Superior temporal gyrus (tissue), 1 donor: ENCODE results near the gene KIF5B.
"Not testable (repeated sequence)": the region's sequence is repeated elsewhere in the genome, so short reads cannot be mapped to it uniquely, and the experiment has no call there.

Source experiments
- DNase-seq: peaks from one replicate; pipeline ENCODE4 v3.0.0-alpha.2; 2016; ENCODE audit errors: extremely low spot score

The KIF5B gene

DNA sequence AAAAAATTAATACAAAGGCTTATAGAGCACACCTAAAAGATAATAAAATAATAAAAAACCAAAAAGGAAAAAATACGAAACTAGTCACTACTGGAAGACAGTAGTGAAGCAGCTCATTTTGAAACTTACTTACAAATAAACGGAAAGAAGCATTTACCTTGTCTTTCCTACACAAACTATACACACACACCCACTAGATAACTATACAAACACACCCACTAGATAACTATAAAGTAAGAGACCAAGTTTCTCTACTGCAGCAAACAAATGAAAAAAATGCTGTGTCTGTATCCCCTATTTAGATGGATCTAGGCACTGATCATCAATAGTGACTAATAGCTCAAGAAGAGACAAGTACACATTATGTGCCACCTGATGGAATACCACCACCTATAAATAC lies 49.2 kb downstream of the KIF5B start:
- DNase-seq = no peak

DNA sequence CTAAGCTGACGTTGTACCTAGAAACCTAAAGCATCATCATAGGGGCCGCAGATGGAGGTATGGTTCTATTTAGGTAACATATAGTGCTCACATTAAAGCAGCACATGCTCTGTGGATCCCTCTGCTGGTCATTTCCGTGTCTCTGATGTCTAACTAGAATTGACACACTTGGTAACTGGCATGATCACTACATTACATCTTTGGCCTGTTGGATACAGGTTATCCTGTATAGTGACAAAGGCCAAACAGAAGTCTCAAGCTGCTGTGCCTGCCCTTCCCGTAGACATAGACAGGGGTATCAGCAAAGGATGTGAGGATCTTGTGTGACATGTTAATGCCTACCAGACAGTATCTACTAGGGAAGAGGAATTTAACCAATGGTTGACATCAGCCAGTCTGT lies 51.2 kb downstream of the KIF5B start:
- peak; percentile 64 for DNase-seq

- no peak for DNase-seq
Observed at GRCh38 chr10:32004161-32004591, 52.0 kb downstream of the KIF5B start.

- DNase-seq = no peak
Observed at GRCh38 chr10:32002531-32002930, 53.7 kb downstream of the KIF5B start.

DNA sequence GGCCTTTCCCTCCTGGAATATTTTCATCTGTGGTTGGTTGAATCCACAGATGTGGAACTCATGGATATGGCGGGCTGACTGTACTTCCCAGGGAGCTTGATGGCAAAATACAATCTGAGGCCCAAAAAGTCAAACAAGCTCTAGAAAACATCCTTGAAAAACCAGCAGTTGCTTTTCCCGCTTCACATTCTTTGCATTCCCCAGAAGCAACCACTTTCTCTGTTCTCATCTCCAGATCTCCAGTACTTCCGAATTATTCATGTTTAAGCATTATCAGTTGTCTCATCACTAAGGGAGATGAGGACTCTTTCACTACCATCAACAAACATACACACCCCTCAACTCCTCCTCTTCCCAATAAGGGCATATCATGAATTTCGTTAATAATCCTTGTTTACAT lies 55.3 kb downstream of the KIF5B start:
- no peak for DNase-seq

DNA sequence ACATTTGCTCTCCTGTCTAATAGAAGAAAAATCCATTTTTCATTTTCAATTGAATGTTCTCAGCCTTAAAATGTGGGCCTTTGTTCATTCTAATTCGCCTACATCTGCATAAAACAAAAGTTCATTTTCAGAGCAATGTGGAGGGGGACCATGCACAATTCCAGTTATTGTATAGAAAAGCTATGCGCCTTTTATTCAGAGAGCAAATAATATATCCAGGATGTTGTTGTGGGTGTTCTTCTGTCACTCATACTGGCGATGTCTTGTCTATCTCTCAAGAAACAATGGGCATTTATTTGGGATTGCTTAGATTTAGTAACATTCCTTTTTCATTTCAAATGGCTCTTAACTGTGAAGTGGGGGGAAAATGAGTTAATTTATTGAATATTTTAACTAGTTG lies 56.4 kb downstream of the KIF5B start:
- no peak for DNase-seq

DNA sequence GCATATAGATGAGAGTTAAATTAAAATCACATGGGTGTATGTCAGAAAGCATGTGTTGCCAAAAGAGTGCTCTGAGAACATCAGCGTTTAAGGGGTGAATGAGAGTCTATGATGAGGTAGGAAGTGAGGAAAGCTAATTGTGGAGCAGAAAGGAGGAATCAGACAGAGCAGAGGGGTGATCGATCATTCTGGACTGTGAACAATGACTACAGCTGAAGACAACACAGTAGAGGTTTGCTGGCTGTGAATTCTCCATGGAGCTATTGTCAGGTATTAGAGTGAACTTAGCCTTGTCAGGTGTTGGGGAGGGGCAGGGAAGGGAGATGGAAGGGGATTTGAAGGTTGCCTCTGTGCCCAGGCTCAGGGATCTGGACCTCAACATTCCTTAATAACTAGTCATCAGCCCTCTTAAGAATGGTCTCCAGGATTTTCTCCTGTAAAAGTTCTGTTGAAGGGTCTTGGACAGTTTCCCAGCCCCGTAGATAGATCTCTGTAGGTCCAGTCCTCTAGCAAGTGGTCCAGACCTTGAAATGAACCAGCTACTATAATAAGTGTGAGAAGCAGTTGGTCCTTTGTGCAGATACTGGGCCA lies 57.1 kb downstream of the KIF5B start:
- no peak for DNase-seq

DNA sequence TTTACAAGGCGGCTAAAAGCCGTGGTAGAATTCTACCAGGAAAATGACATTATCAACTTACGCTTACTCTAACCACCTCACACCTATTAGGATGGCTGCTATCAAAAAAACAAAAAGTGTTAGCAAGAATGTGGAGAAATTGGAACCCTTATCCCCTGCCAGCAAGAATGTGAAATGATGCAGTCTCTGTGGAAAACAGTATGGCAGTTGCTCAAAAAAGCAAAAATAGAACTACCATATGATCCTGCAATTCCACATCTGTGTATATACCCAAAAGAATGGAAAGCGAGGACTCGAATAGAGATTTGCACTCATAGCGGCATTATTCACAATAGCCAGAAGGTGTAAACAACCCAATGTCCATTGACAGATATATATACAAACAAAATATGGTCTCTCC lies 61.3 kb downstream of the KIF5B start:
- no peak for DNase-seq

GRCh38 chr10:31990937-31991336 lies 65.3 kb downstream of the KIF5B start:
- DNase-seq = no peak

DNA sequence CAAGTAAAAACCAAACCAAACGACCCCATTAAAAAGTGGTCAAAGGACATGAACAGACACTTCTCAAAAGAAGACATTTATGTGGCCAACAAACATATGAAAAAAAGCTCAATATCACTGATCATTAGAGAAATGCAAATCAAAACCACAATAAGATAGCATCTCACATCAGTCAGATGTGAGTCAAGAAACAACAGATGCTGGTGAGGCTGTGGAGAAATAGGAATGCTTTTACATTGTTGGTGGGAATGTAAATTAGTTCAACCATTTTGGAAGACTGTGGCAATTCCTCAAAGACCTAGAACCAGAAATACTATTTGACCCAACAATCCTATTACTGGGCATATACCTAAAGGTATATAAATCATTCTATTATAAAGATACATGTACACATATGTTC lies 68.4 kb downstream of the KIF5B start:
- not testable (repeated sequence) for DNase-seq

DNA sequence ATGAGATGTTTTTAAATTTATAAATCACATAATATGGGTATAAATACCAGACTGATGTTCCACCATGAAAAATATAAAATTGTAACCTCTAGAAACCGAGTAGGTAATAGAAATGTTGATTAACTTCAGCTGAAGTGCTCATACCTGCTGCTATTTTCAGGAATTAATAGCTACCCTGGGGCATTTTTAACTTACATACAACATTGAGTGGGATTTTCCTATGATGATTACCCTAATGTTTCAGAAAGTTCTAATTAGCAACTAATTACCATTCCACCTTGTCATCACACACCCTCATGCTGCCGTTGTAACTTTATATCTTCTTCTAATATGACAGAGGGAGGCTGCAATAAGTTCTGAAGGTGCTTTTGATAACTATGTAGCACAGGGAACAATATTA lies 74.1 kb downstream of the KIF5B start:
- DNase-seq = no peak

DNA sequence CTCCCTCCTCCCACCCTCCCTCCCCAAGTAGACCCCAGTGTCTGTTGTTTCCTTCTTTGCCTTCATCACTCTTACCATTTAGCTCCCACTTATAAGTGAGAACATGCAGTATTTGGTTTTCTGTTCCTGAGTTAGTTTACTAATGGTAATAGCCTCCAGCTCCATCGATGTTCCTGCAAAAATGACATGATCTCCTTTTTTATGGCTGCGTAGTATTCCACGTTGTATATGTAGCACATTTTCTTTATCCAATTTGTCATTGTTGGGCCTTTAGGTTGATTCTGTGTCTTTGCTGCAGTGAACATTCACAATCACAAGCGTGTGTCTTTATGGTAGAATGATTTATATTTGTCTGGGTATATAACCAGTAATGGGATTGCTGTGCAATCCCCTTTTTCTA lies 75.8 kb downstream of the KIF5B start:
- no peak for DNase-seq

GRCh38 chr10:31979071-31979470 lies 77.2 kb downstream of the KIF5B start:
- not testable (repeated sequence) for DNase-seq

DNA sequence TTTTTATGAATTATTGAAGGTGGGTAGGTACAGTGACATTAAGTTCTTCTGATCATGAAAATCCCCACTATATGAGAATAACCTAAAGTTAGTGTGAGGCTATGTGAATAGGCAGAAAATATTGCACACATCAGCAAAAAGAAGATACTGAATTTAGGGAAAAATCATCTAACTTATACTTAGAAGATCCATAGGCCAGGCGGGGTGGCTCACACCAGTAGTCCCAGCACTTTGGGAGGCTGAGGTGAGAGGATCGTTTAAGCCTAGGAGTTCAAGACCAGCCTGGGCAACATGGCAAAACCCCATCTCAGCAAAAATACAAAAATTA lies 78.1 kb downstream of the KIF5B start:
- no peak for DNase-seq

- DNase-seq = peak; percentile 71
Observed at GRCh38 chr10:31977440-31978155, 78.6 kb downstream of the KIF5B start.

DNA sequence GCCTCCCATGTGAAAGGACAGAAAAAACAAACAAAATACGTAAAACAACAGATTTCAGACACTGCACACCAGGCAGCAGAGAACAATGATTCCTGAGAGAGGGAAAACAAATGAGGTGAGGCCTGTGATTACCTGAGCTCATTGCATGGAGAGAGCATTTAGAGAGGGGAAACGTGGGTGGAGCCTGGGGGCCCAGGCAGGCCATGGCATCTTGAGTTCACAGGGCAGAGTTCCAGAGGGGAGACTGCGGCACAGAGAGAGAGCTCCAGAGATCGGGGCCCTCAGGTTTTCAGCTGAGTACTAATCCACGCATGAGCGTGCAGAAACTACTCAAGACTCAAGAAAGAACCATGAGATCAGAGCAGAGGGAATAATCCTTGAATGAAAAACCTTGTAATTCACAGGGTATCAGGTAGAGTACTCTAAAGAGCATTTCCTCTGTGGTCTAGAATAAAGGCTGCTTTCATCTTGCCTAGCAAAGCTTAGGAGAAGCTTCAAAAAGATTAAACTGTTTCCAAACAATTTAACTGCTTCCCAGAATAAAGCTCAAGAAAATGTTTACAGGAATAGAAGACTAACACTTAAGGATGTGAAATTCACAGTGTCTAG lies 81.0 kb downstream of the KIF5B start:
- DNase-seq = no peak

DNA sequence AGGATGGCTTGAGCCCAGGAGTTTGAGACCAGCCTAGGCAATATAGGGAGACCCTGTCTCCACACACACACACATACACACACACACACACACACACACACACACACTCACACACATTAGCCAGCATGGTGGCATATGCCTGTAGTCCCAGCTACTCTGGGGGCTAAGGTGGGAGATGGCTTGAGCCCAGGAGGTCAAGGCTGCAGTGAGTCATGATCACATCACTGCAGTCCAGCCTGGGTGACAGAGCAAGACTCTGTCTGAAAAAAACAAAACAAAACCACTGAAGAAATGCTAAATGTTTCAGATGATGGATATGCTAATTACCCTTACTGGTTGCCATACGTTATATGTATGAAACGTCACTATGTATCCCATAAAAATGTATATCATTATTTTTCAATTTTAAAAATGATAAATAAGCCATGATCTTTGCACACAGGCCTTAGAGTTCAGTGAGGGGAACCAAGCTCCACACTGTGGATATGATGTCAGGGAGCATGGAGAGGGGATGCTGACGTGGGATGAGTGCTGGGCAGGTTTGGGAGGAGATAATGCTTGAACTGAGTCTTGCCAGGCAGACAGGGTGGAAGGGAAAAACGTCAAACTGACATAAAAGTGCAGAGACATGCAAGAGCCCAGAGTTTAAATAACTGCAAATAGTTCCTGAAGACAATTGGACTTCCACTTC lies 81.6 kb downstream of the KIF5B start:
- DNase-seq = no peak

DNA sequence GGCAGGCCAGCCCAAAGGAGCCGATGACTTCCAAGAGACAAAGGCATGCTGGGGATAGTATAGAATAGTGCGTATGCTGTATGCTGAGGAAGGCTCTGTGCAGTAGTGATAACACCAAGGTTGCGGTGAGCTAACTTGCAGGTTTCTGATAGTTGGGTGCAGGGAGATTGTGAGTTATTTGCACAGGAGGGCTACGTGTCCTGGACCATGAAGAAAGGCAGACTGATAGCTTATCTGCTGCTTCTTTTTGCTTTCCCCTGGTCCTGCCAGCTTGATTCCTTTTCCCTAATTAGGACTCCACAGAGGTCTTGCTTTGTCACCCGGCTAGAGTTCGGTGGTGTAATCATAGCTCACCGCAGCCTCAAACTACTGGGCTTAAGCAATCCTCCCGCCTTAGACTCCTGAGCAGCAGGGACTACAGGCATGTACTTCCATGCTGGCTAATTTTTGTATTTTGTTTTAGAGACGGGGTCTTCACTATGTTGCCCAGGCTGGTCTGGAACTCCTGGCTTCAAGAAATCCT lies 83.6 kb downstream of the KIF5B start:
- DNase-seq = no peak

- not testable (repeated sequence) for DNase-seq
Observed at GRCh38 chr10:31969847-31970246, 86.4 kb downstream of the KIF5B start.

GRCh38 chr10:31963589-31963980 lies 92.6 kb downstream of the KIF5B start:
- DNase-seq = no peak

GRCh38 chr10:31962826-31963588 lies 93.2 kb downstream of the KIF5B start:
- DNase-seq = no peak
